Right ventricle myocardium superior (tissue), 1 donor: ENCODE data around the gene ATP2B3. TPM values are rescaled to one million over a fixed set of nuclear protein-coding genes. Genes with fewer than 3 reads are reported as not detected.

ENCODE experiments used
- ATAC-seq: fragments of 200-7000 bp; cut with Tn5 transposase; one replicate; pipeline ENCODE4 v1.9.1; 2020; ENCODE audit warnings: mild to moderate bottlenecking; ENCODE audit not compliant: poor library complexity
- DNase-seq: peaks from one replicate; pipeline ENCODE4 v3.0.0-alpha.2; 2020
- intact Hi-C: fragments of 100-400 bp; cut with DNase I; formaldehyde crosslinking; loops from one replicate; pipeline ENCODE4 v1.11.2; 2022
- total RNA-seq: library from RNA; stranded (reverse); fragmentation: NEBNext Ultra II Directional; extraction: Animal tissue kit (Norgen Biotek cat#: 25700); gene quantifications from one replicate; pipeline ENCODE4 v1.2.1, GENCODE V29; 2021
- donor health status: DM: no; HTN: yes; CAD: no; lungs with severe emphysema.

The ATP2B3 gene
- total RNA-seq, 1 donor from 2014 or later = not detected

DNA sequence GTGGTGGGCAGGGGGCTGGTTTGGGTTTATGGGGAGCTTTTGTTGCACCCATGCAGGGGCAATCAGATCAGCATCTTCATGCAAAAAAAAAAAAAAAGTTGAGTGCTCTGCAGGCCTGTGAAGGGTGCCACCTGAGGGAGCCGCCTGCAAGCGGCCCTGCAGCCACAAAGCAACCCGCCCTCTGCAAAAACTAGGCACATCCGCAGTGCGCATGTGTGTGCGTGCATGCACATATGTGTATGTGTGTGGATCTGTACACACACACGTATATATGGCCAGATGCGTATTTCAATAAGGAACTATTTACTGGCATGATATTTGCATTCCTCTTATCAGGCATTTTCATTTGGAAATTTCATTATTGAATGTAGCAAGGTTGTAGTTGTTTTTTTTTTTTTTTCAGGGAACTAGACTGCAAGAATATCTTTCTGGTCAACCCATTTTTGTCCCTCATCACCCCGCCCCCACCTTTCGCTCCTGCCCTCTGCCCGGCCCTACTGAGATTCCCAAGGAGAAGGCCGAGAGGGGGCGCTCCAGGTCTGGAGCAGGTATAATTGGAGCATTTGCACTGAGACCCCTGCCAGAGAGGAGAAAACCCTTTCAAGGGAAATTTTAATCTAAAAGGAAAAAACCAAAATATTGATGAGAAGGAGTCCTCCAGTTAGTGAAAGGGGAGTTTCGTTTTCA is 63.4 kb downstream of the ATP2B3 start:
- DNase-seq = no peak
- ATAC-seq = no peak
- intact Hi-C loops = no loop called here

DNA sequence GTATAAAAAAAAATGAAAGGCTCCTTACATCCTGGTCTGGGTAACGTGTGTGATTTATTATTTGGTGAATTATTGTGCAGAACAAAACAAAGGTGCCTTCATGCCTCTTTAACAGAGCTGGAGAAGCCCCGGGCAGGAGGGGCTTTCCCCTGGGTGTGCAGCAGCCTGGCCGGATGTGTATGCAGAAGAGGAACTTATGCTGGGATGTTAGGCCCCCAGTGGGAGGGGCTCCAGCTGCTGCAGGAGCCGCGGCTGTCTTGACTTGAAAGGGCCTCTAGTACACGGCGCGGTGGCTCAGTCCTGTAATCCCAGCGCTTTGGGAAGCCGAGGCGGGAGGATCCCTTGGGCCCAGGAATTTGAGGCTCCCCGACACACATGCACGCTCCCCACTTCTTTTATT is 65.5 kb downstream of the ATP2B3 start:
- intact Hi-C loops = loop anchor here (2.0 kb wide), 1 partner anchor 28 kb away; no protein-coding TSS in a partner anchor
- DNase-seq (peak; percentile 62), ATAC-seq (peak; percentile 43)

DNA sequence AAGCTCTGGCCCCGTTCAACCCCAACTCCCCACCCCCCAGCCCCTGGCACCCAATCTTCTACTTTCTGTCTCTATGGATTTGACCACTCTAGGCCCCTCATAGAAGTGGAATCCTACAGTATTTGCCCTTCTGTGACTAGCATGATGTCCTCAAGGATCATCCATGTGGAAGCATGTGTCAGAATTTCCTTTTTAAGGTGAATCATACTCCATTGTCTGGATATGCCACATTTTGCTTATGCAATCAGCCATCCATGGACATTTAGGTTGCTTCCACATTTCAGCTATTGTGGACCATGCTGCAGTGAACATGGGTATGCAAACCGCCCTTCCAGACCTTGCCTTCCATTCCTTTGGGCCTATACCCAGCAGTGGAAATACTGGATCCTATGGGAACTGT is 66.0 kb downstream of the ATP2B3 start:
- intact Hi-C loops = loop anchor here (2.0 kb wide), 1 partner anchor 29 kb away; no protein-coding TSS in a partner anchor
- no peak for DNase-seq

DNA sequence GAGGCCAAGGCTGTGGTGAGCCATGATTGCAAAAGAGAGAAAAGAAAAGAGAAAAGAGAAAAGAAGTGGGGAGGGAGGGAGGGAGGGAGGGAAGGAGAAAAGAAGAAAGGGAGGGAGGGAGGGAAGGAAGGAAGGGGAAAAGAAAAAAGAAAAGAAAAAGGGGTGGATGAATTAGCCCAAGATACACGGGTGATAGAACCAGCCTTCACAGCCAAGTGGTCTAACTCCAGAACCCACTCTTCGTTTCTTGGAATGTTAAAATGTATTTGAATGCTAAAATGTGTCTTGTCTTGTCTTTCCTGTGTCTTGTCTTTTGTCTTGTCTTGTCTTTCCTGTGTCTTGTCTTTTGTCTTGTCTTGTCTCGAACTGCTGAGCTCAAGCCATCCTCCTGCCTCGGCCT is 68.4 kb downstream of the ATP2B3 start:
- intact Hi-C loops = no loop called here
- no peak for ATAC-seq

More for the DNA sequence above, 66.0 kb downstream of the ATP2B3 start:
- no peak for ATAC-seq

DNA sequence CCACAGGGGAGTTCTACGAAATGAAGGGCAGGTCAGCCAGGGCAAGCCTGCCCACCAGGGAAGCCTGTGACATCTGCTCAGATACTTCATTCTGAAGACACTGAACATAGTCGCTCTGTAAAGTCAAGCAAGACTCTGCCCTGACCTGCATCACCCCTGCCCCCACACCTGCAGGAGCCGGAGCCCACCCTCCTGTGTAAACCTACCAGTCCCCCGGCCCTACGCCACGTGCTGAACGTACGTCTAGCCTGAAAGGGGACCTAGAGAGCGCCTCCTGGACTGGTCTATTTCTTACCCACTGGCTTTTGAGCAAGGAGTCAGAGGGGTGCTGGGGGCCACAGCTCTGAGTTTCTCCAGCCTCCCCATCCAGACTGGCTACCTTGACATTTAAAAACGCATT is 69.9 kb downstream of the ATP2B3 start:
- intact Hi-C loops = no loop called here
- DNase-seq = no peak
- no peak for ATAC-seq

More for the DNA sequence above, 68.4 kb downstream of the ATP2B3 start:
- DNase-seq = no peak

DNA sequence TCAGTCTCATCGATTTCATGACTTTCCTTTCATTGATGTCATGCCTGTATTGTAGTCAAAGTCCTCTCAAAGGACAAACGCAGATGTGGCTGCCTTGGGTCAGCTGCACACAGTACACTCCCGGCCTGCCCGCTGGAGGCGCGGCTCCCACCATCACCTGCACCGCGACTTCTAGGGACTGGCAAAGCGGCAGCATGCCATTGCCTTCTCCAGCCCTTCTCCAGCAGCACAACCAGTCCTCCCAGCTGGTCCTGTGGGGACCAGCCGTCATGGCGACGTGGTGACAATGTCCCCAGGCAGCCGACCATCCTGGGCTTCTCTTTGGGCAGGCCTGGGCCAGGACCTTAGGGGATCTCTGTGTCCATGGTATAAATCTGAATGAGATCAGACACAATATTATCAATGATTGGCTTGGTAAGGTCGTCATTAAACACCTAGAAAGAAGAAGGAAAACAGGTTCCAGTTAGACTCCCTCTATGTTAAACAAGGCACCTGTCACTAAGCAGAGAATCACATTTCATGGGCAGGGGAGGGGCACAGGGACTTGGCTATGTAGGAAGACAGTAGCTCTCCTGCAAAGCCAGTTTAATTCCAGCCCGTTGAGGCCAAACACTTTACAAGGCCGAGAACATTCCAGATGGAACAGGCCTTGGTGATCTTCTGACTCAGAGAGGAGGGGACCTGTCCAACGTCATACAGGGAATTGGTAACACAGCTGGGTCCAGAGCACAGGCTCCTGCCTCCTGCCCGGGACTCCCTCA is 70.8 kb downstream of the ATP2B3 start:
- no peak for DNase-seq
- intact Hi-C loops = no loop called here
- ATAC-seq = no peak

DNA sequence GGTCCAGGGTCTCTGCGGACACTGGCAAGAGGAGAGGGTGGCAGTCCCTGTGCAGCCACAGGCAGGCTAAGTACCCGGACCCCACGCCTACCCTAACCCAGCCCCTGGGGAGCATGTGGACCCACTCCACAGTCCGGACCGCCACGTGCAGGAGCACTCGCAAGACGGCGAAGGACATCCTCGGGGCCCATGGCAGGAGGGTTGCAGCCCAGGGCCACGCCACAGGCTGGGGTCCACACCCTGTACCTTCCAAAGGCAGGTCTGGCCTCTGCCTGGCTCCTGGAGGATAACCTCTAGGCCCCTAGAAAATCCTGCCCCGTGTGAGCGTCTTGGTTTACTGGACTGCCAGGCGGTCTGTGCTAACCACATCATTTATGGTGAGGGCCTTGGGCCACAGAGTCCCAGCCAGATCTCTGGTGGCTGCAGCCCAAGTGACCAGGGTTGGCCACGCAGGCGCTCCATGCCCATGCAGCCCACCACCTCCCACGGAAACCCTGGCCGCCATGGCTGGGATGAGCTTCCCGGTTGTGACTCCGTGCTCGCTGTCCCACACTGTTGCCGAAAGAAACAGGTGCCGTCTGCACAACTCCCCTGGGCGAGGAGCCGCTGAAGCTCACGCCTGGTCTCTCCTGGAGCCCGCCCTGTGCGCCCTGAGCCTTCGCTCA is 71.5 kb downstream of the ATP2B3 start:
- ATAC-seq (no peak), DNase-seq (no peak)
- intact Hi-C loops = no loop called here

DNA sequence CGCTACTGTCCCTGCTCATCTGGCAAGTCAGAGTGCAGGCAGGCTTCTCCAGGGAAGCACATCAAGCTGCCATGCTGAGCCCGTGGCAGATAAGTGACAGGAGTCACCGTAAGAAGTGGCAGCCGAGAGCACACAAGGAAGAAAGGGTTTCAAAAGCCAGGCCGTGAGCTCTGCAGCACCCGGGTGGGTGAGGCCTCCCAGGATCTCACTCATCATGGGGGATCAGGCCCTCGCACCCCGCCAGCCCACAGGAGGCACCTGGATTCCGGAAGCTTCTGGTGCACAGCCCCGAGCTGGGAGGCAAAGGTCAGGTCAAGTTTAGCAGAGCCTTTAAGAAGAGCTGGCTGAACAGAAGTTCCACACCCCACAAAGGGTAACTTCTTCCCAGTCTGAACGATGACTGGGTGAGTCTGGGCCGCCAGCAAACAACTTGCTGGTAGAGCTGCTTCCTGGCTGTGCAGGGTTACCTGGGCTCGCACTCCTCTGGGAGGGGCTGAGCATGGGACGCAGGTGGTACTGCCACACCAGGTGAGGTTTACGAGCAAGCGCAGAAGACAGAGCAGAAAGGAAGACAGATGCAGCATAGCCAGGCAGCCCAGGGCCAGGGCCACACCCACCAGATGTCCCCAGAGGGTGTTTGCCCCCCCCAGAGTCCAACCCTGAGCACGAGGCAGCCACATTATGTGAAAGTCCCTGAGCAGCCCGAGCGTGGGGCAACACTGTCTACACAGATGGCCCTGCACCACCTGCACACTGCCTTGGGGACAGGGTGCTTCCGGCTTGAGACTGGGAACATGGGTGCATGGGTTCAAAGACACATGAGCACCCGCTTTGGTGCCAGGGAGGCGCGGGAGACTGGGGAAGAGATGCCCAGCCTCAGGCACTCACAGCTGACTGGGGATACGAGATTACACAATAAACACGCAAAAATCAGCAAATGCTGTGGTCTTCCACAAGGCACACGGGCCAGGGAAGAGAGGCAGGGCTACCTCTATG is 73.8 kb downstream of the ATP2B3 start:
- DNase-seq = no peak
- intact Hi-C loops = no loop called here
- no peak for ATAC-seq

DNA sequence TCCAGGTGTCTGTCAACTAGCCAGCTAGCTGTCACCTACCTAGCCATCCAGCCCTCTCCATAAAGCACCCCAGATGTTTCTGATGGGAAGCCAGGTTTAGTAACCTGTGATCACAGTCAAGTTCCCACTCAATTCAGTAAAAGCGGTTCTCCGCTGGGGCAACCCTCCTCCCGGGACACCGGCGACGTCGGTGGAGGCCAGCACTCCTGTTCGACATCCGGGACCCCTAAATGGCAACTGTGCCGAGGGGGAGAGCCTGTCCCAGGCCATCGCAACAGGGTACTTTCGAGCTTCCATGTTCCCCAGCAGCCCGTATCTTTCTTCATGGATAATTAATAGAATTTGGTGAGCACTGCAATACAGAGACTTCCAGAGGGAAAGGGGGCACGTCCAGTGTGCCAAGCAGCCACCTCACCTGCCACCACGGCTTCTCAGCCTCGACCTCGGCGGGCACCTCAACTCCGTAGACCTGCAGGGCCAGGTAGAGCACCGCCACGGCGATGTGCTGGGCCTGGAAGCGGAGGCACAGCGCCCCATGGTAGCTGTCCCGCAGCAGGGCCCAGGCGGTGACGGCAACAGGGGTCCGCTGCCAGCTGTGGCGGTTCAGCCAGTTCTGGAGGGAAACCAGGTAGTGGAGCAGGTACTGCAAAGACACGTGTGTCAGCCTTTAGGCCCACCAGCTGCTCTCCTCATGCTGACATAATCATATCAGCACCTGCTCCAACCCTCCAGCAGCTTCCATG is 74.8 kb downstream of the ATP2B3 start:
- intact Hi-C loops = no loop called here

DNA sequence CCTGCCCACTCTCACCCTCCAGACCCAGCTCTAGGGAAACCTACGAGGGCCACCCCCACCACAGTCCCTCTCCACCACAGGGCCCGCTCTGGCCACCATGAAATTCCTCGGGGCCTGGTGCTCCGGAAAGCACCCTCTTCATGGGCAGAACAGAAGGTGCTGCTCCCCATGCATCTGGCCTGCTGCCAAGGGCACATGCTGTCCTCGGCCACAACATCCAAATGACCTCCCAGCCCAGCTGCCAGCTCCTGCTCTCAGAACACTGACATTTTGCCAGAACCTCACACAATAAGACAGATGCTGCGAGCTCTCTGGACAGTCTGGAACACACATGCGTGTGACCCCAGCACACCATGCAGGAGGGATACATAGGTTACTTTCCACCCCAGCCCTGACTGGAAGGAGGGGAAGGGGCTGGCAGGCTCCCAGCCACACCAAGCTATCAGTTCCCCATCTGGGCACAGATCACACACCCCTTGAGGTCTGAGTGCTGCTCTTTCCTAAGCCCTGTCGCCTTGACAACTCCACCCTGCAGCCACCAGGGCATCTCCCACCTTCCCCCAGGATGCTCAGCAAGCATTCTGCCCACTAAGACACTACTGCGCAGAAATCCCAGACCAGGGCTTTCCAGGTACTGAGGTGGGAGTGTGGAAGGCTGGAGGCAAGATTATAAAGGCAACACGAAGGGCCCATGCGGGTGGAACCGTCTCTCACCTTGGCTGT is 75.7 kb downstream of the ATP2B3 start:
- ATAC-seq (peak; percentile 74), DNase-seq (peak; percentile 74)
- intact Hi-C loops = no loop called here

More for the DNA sequence above, 74.8 kb downstream of the ATP2B3 start:
- no peak for DNase-seq
- ATAC-seq = no peak

DNA sequence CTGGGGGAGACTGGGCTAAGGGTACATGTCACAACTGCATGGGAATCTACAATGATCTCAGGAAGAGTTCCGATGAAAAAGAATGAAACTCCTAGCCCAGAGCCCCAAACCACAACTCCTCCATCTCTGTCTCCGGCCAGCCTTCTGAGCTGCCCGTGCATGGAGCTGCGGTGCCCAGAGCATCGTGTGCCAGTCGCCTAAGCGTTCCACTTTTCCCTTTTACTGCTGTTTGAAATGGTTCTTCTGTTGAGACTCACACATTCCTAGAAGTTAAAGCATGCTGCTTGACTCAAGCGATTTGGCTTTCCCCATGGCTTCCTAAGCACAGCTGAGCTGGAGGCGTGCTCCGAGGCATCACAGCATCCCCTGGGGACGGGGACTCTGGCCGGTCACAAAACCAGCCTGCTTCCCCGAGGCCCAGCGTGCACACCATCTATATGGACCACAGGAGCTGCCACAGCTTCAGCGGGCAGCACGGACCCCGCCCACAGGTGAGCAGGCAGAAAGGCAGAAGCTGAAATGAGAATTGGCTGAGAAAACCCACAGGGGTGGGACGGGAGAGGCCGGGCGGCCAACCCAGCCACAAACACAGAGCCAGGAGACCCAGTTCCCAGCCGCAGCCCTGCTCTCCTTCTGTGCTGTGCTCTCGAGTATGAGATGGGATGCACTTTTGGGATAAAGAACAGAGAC is 76.5 kb downstream of the ATP2B3 start:
- intact Hi-C loops = no loop called here
- DNase-seq (no peak), ATAC-seq (no peak)

DNA sequence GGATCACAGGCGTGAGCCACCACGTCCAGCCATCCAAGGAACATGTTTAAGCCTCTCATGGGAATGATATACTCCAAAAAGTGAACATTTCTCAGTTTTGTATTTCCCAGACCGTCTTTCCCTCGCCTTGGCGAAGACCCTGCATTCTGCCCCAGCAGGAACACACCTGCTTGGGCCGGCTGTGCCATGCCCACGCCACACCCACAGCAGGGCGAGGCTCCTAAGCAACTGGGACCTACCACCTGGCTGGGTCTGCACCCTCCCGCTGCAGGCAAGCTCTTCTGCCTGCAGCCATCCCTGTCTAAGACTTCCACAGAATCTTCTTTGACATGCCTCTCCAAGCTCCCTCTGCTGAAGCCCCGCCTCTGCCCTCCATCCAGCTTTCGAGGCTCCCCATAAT is 77.9 kb downstream of the ATP2B3 start:
- ATAC-seq (no peak), DNase-seq (no peak)
- intact Hi-C loops = no loop called here

DNA sequence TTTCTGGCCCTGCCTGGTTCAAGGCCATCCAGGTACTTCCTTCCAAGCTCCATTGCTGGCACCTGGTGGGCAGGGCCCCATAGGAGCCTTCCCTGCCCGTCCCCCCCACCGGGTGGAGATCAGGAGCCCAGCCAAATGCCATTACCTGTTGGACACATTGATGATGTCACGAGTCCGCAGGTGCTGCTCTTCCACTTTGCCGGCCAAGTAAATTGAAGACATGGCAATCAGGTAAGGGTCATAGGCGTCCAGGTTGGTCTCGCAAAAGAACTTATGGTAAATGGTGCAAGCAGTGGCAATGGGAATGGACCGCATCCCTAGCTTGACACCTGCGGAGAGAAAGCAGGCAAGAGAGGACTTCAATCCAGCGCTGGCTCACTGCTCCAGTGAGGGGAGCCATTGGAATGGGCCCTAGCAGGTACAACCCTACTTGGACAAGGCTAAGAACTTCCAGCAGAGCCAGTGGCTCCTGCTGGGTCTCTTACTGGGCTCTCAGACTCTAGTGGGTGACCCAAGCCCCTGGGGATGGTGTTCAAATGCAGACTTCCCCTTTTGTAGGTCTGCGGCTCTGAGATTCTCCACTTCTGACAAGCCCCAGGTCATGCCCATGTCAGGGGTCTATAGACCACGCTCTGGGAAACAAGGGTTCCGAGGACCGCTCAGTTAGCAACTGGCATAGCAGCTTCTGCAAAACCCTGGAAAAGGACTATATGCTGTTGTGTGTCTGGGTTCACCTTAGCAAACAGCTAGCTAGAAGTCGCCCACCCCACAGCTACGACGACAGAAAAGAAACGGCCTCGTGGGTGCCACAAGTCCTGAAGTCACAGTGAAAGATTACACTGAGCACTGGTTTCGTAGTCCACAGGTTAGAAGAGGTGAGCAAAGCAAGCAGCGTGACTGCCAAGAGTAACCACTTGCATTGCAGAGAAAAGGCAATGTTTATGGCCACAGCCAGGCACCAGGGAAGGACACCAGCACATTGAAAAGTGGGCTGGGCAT is 78.7 kb downstream of the ATP2B3 start:
- ATAC-seq = no peak
- no peak for DNase-seq
- intact Hi-C loops = no loop called here

DNA sequence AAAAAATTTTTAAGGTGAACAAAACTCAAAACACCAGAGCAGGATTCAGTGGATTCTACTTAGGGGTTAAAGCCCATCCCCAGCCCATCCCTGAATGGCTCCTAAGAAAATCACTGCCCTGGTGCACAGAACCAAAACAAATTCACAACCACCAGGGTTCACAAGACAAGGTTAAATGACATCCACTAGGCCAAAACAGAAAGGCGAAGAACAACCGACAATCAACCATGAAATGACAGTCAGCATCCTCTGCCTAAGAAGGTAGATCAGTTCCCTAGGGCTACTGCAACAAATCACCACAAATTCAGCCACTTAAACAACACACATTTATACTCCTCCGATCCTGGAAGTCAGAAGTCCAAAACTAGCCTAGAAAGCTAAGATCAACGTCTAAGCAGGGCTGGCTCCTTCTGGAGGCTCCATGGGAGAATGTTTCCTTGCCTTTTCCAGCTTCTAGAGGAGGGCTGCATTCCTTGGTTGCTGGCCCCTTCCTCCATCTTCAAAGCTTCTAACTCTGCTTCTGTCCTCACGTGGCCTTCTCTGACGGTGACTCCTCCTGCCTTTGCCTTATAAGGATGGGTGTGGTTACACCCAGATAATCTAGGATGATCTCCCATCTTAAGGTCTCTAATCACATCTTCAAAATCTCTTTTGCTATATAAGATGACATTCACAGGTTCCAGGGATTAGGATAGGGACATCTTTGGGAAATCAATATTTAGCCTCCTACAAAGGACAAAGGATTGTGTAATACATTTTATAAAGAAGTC is 79.7 kb downstream of the ATP2B3 start:
- ATAC-seq (no peak), DNase-seq (no peak)
- intact Hi-C loops = no loop called here
